Measurements from ENCODE around the gene HAT1. TPM values are rescaled to one million over a fixed set of nuclear protein-coding genes. Genes with fewer than 3 reads are reported as not detected.

Gene HAT1
- total RNA-seq, 4 donors from 2014 or later, result 21.8 to 39.4 (median 24.6) TPM

DNA sequence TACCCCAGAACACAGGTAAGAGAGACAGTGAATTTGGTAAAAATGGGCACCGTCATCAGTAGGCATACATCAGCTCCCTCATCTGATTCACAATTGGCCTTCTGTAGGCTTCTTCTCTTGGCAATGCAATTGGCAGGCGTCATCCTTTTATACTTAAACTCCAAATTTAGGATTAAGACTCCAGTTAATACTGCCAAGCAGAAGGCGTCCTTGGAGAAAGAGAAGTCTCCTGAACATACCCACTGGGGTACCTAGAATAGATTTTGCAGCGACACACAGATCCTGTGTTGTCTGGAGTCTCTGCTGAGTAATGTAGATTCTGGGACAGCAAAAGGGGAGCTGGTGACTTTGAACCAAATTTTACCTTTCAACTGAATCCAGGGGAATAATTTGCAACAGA lies 76.9 kb downstream of the HAT1 start:
- DNase-seq (ENCODE audit: extremely low spot score), result no peak
- WGBS, result 44% methylated on average over 4 of the region's 4 CpGs
- Histone ChIP-seq H3K9me3 (no peaks in the 10 kb centered on the region), H3K4me3 (peak overlapping the region; percentile 72 to 90 (median 82)), H3K27ac (replicated peaks in 1 of 4) (peak overlapping the region; percentile 22 to 70 (median 46)), H3K36me3 (no peaks in the 10 kb centered on the region), H3K4me1 (peaks cover 9 to 21% (median 15%) of the 10 kb centered on the region in 4 donors), H3K27me3 (no peaks in the 10 kb centered on the region)
- TF ChIP-seq POLR2A (IDR thresholded peaks at IDR 0.05; ENCODE audit: low read depth) (no peak), CTCF (IDR thresholded peaks at IDR 0.05) (no peak), POLR2AphosphoS5 (IDR thresholded peaks at IDR 0.05) (no peak), EP300 (IDR thresholded peaks at IDR 0.05) (no peak)
- intact Hi-C loops (cut with DNase I), result no loop called here

DNA sequence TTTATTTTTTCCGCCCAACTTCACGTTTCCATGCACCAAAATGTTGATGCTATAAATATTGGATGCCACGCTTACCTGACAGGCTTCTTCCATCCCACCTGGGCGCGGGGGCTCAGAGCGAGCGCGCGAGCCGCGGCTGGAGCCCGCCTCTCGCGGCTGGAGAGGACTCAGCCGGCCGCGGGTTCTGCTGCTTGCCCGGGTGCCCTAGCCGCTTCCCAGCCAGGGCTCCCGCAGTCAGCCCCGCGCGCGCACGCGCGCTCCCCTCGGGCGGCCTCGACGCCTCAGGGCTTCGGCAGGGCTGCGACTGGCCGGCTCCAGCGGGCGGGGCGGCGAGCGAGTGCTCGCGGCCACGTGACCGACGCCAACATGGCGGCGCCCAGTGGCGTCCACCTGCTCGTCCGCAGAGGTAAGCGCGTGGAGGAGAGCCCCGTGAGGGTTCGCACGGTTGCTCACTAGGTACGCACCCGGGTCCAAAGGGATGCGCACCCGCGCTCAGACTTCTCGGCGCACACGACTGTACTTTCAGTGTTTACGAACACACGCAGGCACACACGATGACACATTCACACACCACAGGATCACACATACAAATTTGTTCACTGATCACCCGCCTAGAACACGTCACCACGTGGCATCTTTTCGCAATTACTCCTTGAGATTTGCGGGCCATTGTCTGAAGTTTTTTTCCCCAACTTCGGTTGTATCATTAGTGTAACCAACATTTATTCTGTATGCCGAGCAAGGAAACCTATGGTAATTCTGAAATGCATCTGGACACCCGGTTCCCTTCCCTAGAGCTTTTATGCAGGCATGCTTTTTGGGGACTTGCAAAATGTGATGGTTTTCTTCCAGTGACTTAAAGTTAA lies 77.6 kb downstream of the HAT1 start, which contains the start of gene METAP1D:
TSS of gene METAP1D (plus strand) at position 350 of the 866 bp plus-strand sequence. CDS start at position 367, 17 bp downstream.
- peaks cover 9 to 21% (median 15%) of the 10 kb centered on the region in 4 donors for H3K4me1 ChIP-seq
- no peaks in the 10 kb centered on the region for H3K36me3 ChIP-seq
- intact Hi-C loops (cut with DNase I), result no loop called here
- under 1% methylated on average over 32 of the region's 73 CpGs for WGBS
- H3K27me3 ChIP-seq, result no peaks in the 10 kb centered on the region
- peak within 1 kb of the TSS; percentile 22 to 70 (median 46) for H3K27ac ChIP-seq (replicated peaks in 1 of 4)
- peak within 1 kb of the TSS; percentile 72 to 90 (median 82) for H3K4me3 ChIP-seq
- no peaks in the 10 kb centered on the region for H3K9me3 ChIP-seq
- TF ChIP-seq CTCF (IDR thresholded peaks at IDR 0.05), result peak in 2 of 3 experiments; percentile 8 to 14
- peak; percentile 65 to 74 for TF ChIP-seq POLR2AphosphoS5 (IDR thresholded peaks at IDR 0.05)
- no peak for TF ChIP-seq POLR2A (IDR thresholded peaks at IDR 0.05; ENCODE audit: low read depth)
- peak; percentile 94 for DNase-seq (ENCODE audit: extremely low spot score)

DNA sequence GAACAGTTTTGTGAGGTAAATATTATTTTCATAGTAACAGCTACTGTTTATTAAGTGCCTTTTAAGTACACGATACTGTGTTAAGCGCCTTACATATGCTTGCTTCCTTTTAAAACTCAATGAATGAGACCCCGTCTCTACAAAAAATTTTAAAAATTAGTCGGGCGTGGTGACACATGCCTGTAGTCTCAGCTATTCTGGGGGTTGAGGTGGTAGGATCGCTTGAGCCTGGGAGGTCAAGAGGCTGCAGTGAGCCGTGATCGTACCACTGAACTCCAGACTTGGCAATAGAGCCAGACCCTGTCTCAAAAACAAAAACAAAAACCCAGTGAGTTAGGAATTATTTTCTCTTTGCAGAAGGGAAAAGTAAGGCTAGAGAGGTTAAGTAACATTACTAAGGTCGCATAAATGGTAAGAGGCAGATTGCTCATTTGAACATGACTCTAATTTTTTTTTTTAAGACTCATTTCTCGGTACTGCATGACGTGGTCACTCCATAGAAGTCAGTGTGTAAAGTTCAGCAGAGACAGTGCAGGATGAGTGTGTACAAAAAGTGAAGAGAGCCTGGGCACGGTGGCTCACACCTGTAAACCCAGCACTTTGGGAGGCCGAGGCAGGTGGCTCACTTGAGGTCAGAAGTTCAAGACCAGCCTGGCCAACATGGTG lies 78.6 kb downstream of the HAT1 start:
- intact Hi-C loops (cut with DNase I), result no loop called here
- no peaks in the 10 kb centered on the region for H3K36me3 ChIP-seq
- no peak for TF ChIP-seq EP300 (IDR thresholded peaks at IDR 0.05)
- TF ChIP-seq CTCF (IDR thresholded peaks at IDR 0.05), result no peak
- no peak for TF ChIP-seq POLR2AphosphoS5 (IDR thresholded peaks at IDR 0.05)
- no peak for TF ChIP-seq POLR2A (IDR thresholded peaks at IDR 0.05; ENCODE audit: low read depth)
- H3K4me1 ChIP-seq, result peaks cover 9 to 21% (median 15%) of the 10 kb centered on the region in 4 donors
- 84% methylated on average over 13 of the region's 13 CpGs for WGBS
- peak overlapping the region; percentile 72 to 90 (median 82) for H3K4me3 ChIP-seq
- no peaks in the 10 kb centered on the region for H3K9me3 ChIP-seq
- DNase-seq (ENCODE audit: extremely low spot score), result no peak
- no peak overlapping the region for H3K27ac ChIP-seq (replicated peaks in 1 of 4)
- H3K27me3 ChIP-seq, result no peaks in the 10 kb centered on the region

DNA sequence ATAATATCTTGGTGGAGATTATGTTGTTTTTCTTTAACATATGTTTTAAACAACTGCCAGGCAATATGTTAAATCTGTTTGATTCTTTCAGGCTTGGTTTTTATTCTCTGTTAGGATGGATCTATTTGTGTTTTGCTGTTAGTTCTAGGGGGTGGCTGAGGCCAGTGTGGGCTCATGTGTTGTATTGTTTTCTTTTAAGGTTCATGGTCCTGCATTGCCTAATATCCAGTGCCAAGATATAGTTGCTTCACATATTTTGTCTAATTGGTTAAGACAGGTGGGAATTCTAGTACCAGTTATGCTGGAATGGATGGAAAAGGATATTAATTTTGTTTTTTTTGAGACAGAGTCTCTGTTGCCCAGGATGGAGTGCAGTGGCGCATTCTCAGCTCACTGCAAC lies 85.1 kb downstream of the HAT1 start:
- TF ChIP-seq CTCF (IDR thresholded peaks at IDR 0.05) (no peak), POLR2A (IDR thresholded peaks at IDR 0.05; ENCODE audit: low read depth) (no peak), EP300 (IDR thresholded peaks at IDR 0.05) (no peak)
- intact Hi-C loops (cut with DNase I), result no loop called here
- Histone ChIP-seq H3K4me3 (no peak overlapping the region), H3K9me3 (no peaks in the 10 kb centered on the region), H3K27ac (replicated peaks in 1 of 4) (no peak overlapping the region), H3K36me3 (no peaks in the 10 kb centered on the region), H3K4me1 (no peaks in the 10 kb centered on the region), H3K27me3 (no peaks in the 10 kb centered on the region)
- 100% methylated on average over 1 of the region's 1 CpG for WGBS
- no peak for DNase-seq (ENCODE audit: extremely low spot score)
